IPS DF 4.7 (cell line): Measurements from ENCODE around the gene ALK.

Experiments used
- DNase-seq: peaks from one replicate; pipeline ENCODE4 v3.0.0-alpha.2; 2013; ENCODE audit warnings: low spot score; ENCODE audit errors: extremely low read depth

Gene ALK

GRCh38 chr2:29290293-29291047 is 630.9 kb downstream of the ALK start:
- DNase-seq, result peak; percentile 51

GRCh38 chr2:29284671-29285070 is 636.7 kb downstream of the ALK start:
- no peak for DNase-seq

- no peak for DNase-seq
Measured at GRCh38 chr2:29281916-29282247, 639.5 kb downstream of the ALK start.

GRCh38 chr2:29281086-29281915 is 640.1 kb downstream of the ALK start:
- DNase-seq, result no peak

- DNase-seq, result no peak
Measured at GRCh38 chr2:29278966-29279365, 642.4 kb downstream of the ALK start.

- no peak for DNase-seq
Measured at GRCh38 chr2:29276151-29276550, 645.2 kb downstream of the ALK start.

- no peak for DNase-seq
Measured at GRCh38 chr2:29275186-29275585, 646.2 kb downstream of the ALK start.

GRCh38 chr2:29273685-29274611 is 647.4 kb downstream of the ALK start:
- DNase-seq, result no peak

GRCh38 chr2:29273004-29273684 is 648.2 kb downstream of the ALK start:
- no peak for DNase-seq

- no peak for DNase-seq
Measured at GRCh38 chr2:29272311-29272710, 649.1 kb downstream of the ALK start.

- DNase-seq, result no peak
Measured at GRCh38 chr2:29270701-29271121, 650.7 kb downstream of the ALK start.

GRCh38 chr2:29269765-29270109 is 651.6 kb downstream of the ALK start:
- DNase-seq, result no peak

GRCh38 chr2:29269095-29269764 is 652.2 kb downstream of the ALK start:
- no peak for DNase-seq

- DNase-seq, result no peak
Measured at GRCh38 chr2:29267720-29268119, 653.7 kb downstream of the ALK start.

GRCh38 chr2:29263886-29264285 is 657.5 kb downstream of the ALK start:
- no peak for DNase-seq

GRCh38 chr2:29262681-29263260 is 658.6 kb downstream of the ALK start:
- DNase-seq, result no peak

GRCh38 chr2:29261003-29261402 is 660.4 kb downstream of the ALK start:
- no peak for DNase-seq

- no peak for DNase-seq
Measured at GRCh38 chr2:29260142-29260772, 661.1 kb downstream of the ALK start.

GRCh38 chr2:29259221-29259620 is 662.2 kb downstream of the ALK start:
- DNase-seq, result no peak

- DNase-seq, result no peak
Measured at GRCh38 chr2:29255004-29255403, 666.4 kb downstream of the ALK start.
